ENCODE measurements around the gene ERG. TPM values are rescaled to one million over a fixed set of nuclear protein-coding genes. Genes with fewer than 3 reads are reported as not detected.

ERG gene
- total and polyA plus RNA-seq, 2 of the 8 experiments (the other 6 are each of a cell fraction or from before 2014, with no cell fraction given) = 1.0 to 3.0 TPM

GRCh38 chr21:38455403-38455802 is 42.9 kb downstream of the ERG start:
- Histone ChIP-seq H3K23ac (ENCODE audit: insufficient read length) (no peak overlapping the region), H3K23me2 (ENCODE audit: low read depth, low read length) (no peaks in the 10 kb centered on the region), H3K27ac (ENCODE audit: low read depth, low read length) (no peak overlapping the region), H4K5ac (ENCODE audit: insufficient read length, low read depth, low read length) (no peak overlapping the region), H3K4me3 (ENCODE audit: extremely low read depth in 1 of 4, insufficient read depth in 2 of 4, low read depth in 3 of 4, low read length in 4 of 4) (no peak overlapping the region), H2AFZ (ENCODE audit: low read length) (no peak overlapping the region), H3K4ac (replicated peaks; ENCODE audit: insufficient read length, low read depth, low read length) (no peak overlapping the region), H2AK5ac (ENCODE audit: low read depth, low read length) (no peak overlapping the region), H3K36me3 (ENCODE audit: control insufficient read depth in 2 of 4, insufficient read depth in 4 of 4, low read length in 3 of 4) (no peaks in the 10 kb centered on the region), H4K8ac (ENCODE audit: extremely low read depth, insufficient read depth, low read length) (no peak overlapping the region), H4K20me1 (replicated peaks in 1 of 2; ENCODE audit: control insufficient read depth in 1 of 2, insufficient read depth in 2 of 2, low read length in 2 of 2) (no peaks in the 10 kb centered on the region), H3K9ac (replicated peaks in 1 of 4; ENCODE audit: extremely low read depth in 1 of 4, low read depth in 3 of 4, low read length in 3 of 4) (no peak overlapping the region), H3K27me3 (replicated peaks in 1 of 4; ENCODE audit: control insufficient read depth in 3 of 4, extremely low read depth in 1 of 4, insufficient read depth in 3 of 4, low read length in 3 of 4) (peaks cover 0 to 10% (median 2%) of the 10 kb centered on the region in 4 experiments; a peak in 3 of 7 replicates), H2BK5ac (ENCODE audit: low read depth, low read length) (no peak overlapping the region), H3K18ac (ENCODE audit: extremely low read depth, low read length) (no peak overlapping the region), H3K4me1 (replicated peaks in 1 of 4; ENCODE audit: control insufficient read depth in 3 of 4, insufficient read depth in 4 of 4, low read length in 3 of 4) (no peaks in the 10 kb centered on the region; a peak in 2 of 7 replicates), H3K79me2 (ENCODE audit: control insufficient read depth in 1 of 2, insufficient read depth in 2 of 2, low read length in 2 of 2) (no peaks in the 10 kb centered on the region), H3K56ac (replicated peaks; ENCODE audit: insufficient read length, low read depth, low read length) (no peak overlapping the region), H2BK20ac (ENCODE audit: low read length) (no peak overlapping the region), H4K91ac (replicated peaks; ENCODE audit: insufficient read length, low read length) (no peak overlapping the region), H2BK15ac (ENCODE audit: low read length) (no peak overlapping the region), H3K79me1 (ENCODE audit: low read depth, low read length) (no peaks in the 10 kb centered on the region), H3K14ac (ENCODE audit: insufficient read length) (no peak overlapping the region), H3K4me2 (ENCODE audit: insufficient read depth in 1 of 2, low read depth in 2 of 2, low read length in 2 of 2) (no peak overlapping the region), H2BK12ac (ENCODE audit: low read depth, low read length) (no peak overlapping the region), H2BK120ac (replicated peaks; ENCODE audit: low read depth, low read length) (no peak overlapping the region), H3K9me3 (ENCODE audit: insufficient read depth in 2 of 2, low read depth in 1 of 2, low read length in 1 of 2) (no peaks in the 10 kb centered on the region)
- ChIA-PET POLR2A (ENCODE audit: partially characterized antibody) (no interaction called here), CTCF (ENCODE audit: partially characterized antibody) (no interaction called here)
- WGBS, 2 experiments (ENCODE audit: extremely low coverage in 1 of 2, insufficient coverage in 1 of 2, insufficient read length in 1 of 2, insufficient replicate concordance in 2 of 2, low coverage in 1 of 2, low lambda C conversion rate in 2 of 2, missing lambda C conversion rate in 1 of 2) = 84% methylated on average over 4 of the region's 4 CpGs; no CpG with 5 or more reads in 1 of the 2 experiments
- DNase-seq (ENCODE audit: low read depth in 1 of 2, low spot score in 2 of 2) = no peak
- no peak for FAIRE-seq
- TF ChIP-seq TBP (IDR thresholded peaks at IDR 0.05; ENCODE audit: low read depth, low read length) (no peak), ZNF274 (IDR thresholded peaks at IDR 0.05; ENCODE audit: borderline replicate concordance, extremely low read depth, low read length) (no peak), MAX (IDR thresholded peaks at IDR 0.05) (no peak), HDAC2 (IDR thresholded peaks at IDR 0.05; ENCODE audit: borderline replicate concordance in 1 of 2, low read depth in 2 of 2, low read length in 2 of 2) (no peak), SP2 (IDR thresholded peaks at IDR 0.05; ENCODE audit: low read length) (no peak), RAD21 (IDR thresholded peaks at IDR 0.05 in 1 of 2, conservative IDR thresholded peaks at IDR 0.05 in 1 of 2; ENCODE audit: low read depth in 2 of 2, low read length in 2 of 2) (no peak), POLR2AphosphoS5 (IDR thresholded peaks at IDR 0.05; ENCODE audit: low read depth, low read length) (no peak)

Measured in H1 (cell line).